Activated CD8-positive, alpha-beta memory T cell treated with anti-CD3 and anti-CD28 coated beads for 1 hour (primary cell): Measurements from ENCODE around the gene EFNA1.
"Not testable (repeated sequence)": the region's sequence is repeated elsewhere in the genome, so short reads cannot be mapped to it uniquely, and the experiment has no call there.

Experiments
- DNase-seq, 2 donors: peaks; one replicate each; pipeline ENCODE4 v3.0.0-alpha.2; 2020; ENCODE audit warnings: low read depth in 1 of 2; ENCODE audit errors: extremely low read depth in 1 of 2

EFNA1 gene

DNA sequence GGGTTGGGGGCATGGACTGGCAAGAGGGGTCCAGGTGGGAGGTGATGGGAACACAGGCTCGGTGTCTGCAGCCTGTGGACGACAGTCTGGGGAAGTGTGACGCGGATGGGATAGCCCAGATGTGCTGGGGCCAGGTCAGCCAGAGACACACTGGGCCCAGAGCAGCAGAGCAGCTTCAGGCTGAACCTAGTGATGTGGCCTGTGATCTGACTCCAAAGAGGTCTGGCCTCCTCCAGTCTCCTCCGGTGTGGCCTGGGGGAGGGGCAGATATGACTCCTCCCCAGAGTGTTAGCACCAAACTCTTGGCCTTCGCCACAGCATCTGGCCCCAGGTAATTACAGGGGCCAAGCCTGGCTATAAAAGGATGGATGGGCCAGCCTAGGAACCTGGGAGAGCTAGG, 35.5 kb upstream of the EFNA1 start:
- no peak for DNase-seq

- no peak for DNase-seq
These were observed 35.0 kb upstream of the EFNA1 start for GRCh38 chr1:155092641-155093040.

DNA sequence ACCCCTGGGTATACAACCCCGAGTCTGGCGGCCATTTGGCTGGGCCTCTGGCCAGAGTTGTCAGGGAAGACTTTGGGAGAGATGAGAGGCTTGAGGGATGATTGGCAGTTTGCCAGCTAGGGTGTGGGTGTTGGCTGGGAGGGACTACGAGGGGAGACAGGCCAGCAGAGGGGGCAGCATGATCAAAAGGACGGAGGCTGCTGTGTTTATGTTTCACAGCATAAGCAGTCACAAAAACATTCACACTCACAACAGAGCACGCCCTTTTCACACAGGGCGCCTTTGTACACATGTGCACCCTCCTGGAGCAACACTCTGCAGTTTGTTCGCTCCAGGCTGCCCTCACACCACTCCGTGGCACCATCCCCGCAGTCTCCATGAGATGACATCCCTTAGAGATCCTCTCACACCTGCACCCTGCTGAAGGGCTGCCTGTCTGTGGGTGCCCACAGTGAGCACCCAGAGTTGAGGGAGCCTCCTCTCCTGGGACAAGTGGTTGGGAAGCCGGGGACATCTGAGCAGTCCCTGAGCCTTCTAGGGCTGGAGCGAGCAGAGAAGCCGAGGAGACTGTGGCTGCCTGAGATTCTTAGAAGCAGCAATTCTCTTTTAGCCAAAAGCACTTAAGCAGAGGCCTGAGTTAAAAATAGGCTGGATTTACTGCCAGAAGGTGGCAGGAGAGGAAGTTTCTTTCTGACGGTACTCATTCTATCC, 33.6 kb upstream of the EFNA1 start:
- DNase-seq = no peak

GRCh38 chr1:155094622-155094948, 33.1 kb upstream of the EFNA1 start:
- DNase-seq = no peak

DNA sequence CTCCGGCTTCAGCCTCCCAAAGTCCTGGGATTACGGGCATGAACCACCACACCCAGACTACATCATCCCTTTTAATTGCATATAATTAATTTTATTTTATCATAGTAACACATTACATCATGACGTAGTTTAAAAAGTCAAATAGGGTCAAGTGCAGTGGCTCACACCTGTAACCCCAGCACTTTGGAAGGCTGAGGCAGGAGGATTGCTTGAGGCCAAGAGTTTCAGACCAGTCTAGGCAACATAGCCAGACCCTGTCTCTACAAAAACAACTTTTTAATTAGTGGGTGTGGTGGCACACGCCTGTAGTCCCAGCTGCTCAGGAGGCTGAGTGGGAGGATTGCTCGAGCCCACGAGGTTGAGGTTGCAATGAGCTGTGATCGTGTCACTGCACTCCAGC, 28.3 kb upstream of the EFNA1 start:
- no peak for DNase-seq

DNA sequence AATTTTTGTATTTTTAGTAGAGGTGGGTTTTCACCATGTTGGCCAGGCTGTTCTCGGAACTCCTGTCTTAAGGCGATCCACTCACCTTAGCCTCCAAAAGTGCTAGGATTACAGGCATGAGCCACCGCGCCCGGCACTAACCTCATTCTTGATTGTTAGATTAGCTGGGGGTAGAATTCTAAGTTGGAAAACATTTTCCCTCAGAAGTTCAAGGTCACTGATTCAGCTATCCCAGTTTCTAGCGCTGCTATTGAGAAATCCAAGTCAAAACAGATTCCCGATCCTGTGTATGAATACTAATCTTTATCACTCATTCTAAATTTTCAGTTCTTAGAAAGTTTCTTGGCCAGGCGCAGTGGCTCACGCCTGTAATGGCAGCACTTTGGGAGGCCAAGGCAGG, 24.4 kb upstream of the EFNA1 start:
- DNase-seq = no peak

DNA sequence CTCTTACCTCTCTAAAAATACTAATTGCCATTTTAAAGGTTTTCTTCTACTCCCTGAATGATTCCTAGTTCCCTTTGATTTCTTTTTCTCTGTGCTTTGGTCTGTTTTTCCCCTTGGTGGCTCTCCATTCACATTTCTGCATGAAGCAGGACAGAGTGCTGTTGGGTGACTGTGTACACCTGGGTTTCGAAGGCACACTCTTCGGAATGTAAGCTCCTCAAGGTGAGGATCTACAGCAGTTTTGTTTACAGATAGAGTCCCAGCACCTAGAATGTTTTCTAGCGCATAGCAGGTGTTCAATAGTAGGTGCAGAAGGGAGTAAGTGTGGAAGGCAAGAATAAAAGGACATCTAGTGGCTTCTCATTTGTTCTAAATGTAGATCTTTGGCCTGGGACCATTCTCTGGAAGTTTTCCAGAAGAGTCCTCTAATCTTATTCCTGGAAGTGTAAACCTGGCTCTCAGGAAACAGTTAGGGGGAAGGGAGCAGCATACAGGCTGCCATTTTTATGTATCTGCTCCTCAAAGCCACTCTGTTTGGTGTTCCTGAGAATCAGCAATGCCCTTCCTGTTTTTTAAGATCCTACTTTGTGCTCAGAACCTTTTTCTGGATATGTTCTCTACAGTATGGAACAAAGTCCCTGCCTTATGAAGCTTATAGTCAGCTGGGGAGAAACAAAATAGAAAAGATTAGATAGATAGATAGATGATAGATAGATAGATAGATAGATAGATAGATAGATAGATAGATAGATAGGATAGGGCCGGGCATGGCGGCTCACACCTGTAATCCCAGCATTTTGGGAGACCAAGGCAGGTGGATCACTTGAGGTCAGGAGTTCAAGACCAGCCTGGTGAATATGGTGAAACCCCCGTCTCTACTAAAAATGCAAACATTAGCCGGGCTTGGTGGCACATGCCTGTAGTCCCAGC, 22.8 kb upstream of the EFNA1 start:
- no peak for DNase-seq

DNA sequence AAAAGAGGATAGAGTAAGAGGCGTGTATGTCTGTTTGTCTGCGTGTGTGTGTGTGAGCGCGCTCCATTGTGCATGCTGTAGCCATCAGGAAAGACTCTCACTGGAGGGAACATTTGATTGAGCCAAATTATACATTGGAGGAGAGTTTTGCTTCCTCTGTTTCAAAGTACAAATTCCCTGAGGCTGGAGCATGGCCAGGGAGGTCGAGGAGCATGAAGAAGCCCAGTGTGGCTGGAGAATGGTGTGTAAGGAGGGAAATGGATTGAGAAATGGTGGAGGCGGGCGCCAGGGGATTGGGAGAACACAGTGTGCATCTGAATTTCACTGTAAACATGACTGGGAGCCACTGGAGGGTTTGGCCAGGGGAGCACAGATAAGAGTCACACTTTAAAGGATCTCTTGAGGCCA, 22.1 kb upstream of the EFNA1 start:
- DNase-seq = no peak

- DNase-seq = no peak
These were observed 20.8 kb upstream of the EFNA1 start for GRCh38 chr1:155106862-155107261.

DNA sequence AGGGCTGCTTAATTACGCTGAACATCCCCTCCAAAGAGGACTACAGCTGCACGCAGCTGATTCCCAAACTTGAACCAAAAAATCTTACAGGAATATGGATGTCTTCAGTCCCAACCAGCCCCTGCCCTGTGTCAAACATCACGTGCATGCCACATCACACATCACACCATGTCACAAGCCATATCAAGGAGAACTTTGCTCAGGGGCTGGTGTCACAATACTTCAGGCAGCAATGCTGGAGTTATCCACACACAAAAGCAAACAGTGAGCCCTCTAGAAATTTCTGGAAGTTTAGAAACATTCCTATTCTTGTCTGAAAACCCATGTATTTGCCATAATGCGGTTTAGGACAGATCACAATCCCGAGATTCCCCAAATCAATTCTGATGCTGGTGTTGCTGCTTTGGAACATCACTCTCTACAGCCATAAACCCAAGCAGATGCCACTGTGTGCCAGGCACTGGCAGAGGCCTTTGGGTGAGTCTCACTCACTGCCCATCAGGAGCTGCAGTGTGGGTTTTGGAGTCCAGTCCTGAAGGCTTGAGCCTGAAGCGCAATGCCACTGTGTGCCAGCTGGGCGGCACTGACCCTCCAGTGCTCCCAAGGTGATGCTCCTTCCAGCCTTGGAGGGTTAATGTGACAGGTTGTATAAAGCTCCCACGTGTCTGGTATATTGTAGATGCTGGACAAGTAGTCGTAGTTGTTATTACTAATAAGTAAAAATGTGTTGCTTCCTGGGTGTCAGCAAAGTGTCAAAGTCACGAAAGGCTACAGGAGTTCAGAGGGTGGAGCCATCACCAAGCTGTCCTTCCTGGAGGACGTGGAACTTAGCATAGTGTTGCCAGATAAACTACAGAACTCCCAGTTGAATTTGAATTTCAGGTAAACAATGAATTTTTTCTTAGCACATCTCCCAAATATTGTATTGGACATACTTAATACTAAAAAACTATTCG, 20.1 kb upstream of the EFNA1 start:
- DNase-seq = no peak

DNA sequence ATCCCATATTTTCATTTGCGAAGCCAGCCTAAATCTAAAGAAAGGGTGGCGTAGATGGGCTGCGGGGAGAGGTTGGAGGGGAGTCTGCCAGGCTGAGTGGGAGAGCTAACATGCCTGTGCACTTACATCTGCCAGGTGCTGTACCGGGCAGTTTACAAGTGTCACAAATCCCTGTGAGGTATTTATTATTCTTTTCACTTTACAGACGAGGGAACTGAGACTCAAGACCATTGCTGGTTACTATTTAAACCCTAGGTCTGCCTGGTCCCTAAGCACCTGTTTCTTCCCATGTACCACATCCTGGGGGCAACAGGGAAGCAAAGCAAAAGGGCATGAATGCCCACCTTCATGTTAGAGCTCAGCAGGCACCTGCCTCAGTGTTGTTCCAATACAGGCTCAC, 19.4 kb upstream of the EFNA1 start:
- DNase-seq = no peak

- no peak for DNase-seq
These were observed 17.3 kb upstream of the EFNA1 start for GRCh38 chr1:155110381-155110780.

DNA sequence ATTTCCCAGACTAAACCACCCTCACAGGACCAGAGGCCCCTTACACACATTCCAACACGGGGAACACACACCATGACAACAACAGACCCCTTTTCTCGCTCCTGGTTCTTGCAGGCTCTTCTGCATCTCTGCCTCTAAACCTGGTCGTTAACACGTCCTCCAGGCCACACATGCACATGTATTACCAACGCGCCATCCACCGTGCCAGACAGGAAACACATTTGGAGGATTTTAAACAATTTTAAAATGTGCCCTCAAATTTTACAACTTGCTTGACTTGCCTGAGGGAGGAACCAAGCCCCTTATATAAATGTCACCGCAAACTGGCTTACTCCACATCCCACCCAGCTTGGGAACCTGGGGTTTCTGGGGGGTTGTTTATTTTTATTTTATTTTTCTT, 16.9 kb upstream of the EFNA1 start:
- DNase-seq = no peak

- DNase-seq = no peak
These were observed 14.2 kb upstream of the EFNA1 start for GRCh38 chr1:155113450-155113980.

- DNase-seq = no peak
These were observed 11.4 kb upstream of the EFNA1 start for GRCh38 chr1:155116113-155116764.

DNA sequence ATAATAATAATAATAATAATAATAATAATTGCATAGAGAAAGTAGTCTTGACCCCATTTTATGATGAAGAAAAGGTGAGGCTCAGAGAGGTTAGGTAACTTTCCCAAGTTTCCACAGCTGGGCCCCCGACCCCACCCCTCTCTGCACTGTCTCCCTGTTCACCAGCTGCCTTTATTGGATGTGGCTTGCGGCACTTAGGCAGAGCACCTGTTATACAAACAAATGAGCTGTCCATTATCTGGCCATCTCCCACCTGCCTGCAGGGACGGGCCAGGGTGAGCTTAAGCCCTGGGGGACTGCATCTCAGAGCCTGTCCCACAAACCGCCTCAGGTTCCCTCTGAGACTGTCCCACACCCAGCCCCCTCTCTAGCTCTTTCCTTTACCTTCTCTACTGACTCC, 10.1 kb upstream of the EFNA1 start:
- no peak for DNase-seq

DNA sequence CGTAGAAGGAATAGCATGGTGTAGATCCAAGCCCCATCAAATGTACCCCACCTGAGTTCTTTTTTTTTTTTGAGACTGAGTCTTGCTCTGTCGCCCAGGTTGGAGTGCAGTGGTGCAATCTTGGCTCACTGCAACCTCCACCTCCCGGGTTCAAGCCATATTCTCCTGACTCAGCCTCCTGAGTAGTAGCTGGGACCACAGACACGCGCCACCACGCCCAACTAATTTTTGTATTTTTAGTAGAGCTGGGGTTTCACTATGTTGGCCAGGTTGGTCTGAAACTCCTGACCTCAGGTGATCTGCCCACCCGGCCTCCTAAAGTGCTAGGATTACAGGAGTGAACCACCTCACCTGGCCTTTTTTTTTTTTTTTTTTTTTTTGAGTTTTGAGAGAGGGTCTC, 9.6 kb upstream of the EFNA1 start:
- DNase-seq = not testable (repeated sequence)

GRCh38 chr1:155120253-155120652, 7.4 kb upstream of the EFNA1 start:
- DNase-seq = no peak

DNA sequence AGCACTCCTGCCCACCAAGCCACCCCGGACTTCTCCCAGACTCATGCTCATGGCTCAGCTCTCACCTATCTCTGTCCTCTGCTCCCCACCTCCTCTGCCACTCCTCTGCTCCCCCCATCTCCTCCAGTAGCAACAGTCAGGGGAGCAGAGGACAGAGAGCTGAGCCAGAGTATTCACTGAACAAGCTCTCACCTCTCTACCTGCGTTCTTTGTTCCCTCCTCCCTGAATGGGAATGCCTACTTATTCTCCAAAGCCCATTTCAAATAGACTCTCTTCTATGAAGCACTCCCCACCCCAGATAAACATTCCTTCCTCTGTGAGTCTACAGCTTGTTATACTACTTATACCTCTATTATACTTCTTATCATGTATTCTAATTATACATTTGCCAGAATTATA, 6.4 kb upstream of the EFNA1 start:
- no peak for DNase-seq

DNA sequence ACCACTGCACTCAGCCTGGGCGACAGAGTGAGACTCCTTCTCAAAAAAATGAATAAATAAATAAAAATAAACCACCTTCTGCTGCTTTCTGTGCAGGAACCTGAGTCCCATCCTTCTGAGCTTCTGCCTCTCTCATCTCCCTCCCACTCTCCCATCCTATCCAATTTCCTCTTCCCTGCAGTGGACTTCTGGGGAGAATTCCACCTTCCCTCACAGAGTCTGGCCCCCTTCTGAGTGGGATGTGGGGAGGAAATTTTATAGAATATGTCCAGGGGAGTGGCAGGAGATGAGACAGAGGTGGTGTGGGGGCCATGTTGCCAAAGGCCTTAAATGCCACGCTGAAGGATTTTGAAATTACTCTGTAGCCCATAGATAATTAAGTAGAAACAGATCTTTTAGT, 5.4 kb upstream of the EFNA1 start:
- no peak for DNase-seq

DNA sequence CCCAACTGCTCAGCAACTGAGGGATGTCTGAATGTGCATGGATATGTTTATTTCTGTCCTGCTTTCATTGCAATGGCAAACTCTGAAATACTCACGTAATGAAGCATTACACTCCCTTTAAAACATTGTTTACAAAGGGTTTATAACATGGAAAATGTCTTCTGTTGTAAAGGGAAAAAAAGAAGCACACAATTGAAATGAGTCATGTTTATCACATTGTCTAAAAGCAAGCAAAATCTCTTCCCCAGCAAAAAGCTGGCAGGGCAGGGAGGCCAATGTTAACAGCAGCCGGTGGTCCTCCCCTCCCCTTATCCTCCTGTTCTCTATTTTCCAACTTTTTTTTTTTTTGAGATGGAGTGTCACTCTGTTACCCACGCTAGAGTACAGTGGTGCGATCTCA, 3.9 kb upstream of the EFNA1 start:
- DNase-seq = no peak
